H1 (cell line): Measurements from ENCODE around the gene TRIM45. TPM values are rescaled to one million over a fixed set of nuclear protein-coding genes. Genes with fewer than 3 reads are reported as not detected.

Experiments used
- CBX5 ChIP-seq: fragments of 300-800, 300-1000 bp; sonication (generic); IDR thresholded peaks from 2 replicates; pipeline ENCODE4 v1.7.1; 2016; ENCODE audit warnings: antibody characterized with exemption, low read length, low read depth
- CBX8 ChIP-seq: fragments of 300-800, 300-1000 bp; sonication (generic); IDR thresholded peaks from 2 replicates; pipeline ENCODE4 v1.7.1; 2016; ENCODE audit warnings: low read depth, low read length, borderline replicate concordance
- GABPA ChIP-seq: IDR thresholded peaks from 2 replicates; pipeline ENCODE4 v1.6.1; 2011; ENCODE audit warnings: mild to moderate bottlenecking, low read length, moderate library complexity, borderline replicate concordance; ENCODE audit not compliant: insufficient read depth
- SRF ChIP-seq: IDR thresholded peaks from 2 replicates; pipeline ENCODE4 v1.6.1; 2011; ENCODE audit warnings: mild to moderate bottlenecking, low read depth, low read length, moderate library complexity
- TAF1 ChIP-seq: IDR thresholded peaks from 2 replicates; pipeline ENCODE4 v1.6.1; 2011; ENCODE audit warnings: mild to moderate bottlenecking, low read depth, low read length
- polyA plus RNA-seq, 7 experiments: library from polyadenylated mRNA; depleted of rRNA in 3 of 7; stranded (reverse) in 5 of 7; unstranded in 2 of 7; fragments of >200 nt in 5 of 7; fragments of 200-250 nt in 2 of 7; gene quantifications; 1 replicate in 5 of 7; 2 replicates in 1 of 7; 4 replicates in 1 of 7; pipeline versions ENCODE4 v1.2.1 to v1.2.3, GENCODE V29; 2011 to 2013; ENCODE audit warnings: missing spikeins in 2 of 7, mixed read lengths in 2 of 7
- total RNA-seq: library from RNA; stranded (reverse); fragmentation: NEBNext Ultra II Directional; extraction: Animal tissue kit (Norgen Biotek cat#: 25700); gene quantifications from 2 replicates; pipeline ENCODE4 v1.2.1, GENCODE V29; 2021

TRIM45 gene
- total and polyA plus RNA-seq, 2 of the 8 experiments (the other 6 are each of a cell fraction or from before 2014, with no cell fraction given): 13.7 to 16.7 TPM

DNA sequence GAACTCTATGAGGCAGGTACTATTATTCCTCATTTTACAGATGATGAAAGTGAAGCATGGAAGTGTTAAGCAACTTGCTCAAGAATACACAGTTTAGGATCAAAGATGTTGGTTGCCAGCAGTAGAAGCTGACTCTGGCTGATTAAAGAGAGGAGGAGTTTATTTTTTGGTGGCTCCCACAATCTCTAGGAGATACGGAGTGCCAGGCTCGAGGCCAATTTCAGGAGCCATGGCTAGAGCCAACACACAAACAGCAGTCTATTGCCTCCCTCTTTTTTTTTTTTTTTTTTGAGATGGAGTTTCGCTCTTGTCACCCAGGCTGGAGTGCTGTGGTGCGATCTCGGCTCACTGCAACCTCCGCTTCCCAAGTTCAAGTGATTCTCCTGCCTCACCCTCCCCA, 41.8 kb downstream of the TRIM45 start (continued):
- TF ChIP-seq TAF1 (no peak), SRF (no peak), CBX8 (no peak), CBX5 (no peak), GABPA (no peak)
